GM11168 (cell line): ENCODE data around the gene ADAD2.
"Not testable (repeated sequence)": the region's sequence is repeated elsewhere in the genome, so short reads cannot be mapped to it uniquely, and the experiment has no call there.

Experiments used
- in situ Hi-C: fragments of 300-500 bp; cut with MboI; formaldehyde crosslinking; loops from one replicate; pipeline ENCODE4 v1.12.0; 2022; ENCODE audit warnings: low sequenced_read_pairs; ENCODE audit not compliant: unreplicated experiment

ADAD2 gene

DNA sequence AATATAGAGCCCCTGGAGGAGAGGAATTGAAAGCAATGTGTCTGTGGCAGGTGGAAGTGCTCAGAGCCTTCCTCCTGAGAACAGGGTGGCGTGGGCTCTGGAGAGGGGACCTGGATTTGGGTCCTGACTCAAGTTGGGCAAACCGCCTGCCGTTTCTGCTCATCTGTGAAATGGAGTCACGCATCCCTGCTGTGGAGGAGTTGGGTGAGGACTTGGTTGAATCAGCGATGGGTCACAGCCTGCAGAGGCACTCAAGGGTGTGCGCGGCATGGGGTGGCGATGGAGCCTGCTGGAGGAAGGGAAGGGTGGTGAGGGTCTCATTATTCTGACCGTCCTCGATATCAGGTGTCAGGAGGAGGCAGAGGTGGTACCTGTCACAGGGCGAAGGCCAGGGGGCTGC lies 3.1 kb downstream of the ADAD2 start:
- in situ Hi-C loops = loop anchor here (25.0 kb wide), 1 partner anchor 232 kb away; the partner anchor contains the start of genes NECAB2 and OSGIN1

DNA sequence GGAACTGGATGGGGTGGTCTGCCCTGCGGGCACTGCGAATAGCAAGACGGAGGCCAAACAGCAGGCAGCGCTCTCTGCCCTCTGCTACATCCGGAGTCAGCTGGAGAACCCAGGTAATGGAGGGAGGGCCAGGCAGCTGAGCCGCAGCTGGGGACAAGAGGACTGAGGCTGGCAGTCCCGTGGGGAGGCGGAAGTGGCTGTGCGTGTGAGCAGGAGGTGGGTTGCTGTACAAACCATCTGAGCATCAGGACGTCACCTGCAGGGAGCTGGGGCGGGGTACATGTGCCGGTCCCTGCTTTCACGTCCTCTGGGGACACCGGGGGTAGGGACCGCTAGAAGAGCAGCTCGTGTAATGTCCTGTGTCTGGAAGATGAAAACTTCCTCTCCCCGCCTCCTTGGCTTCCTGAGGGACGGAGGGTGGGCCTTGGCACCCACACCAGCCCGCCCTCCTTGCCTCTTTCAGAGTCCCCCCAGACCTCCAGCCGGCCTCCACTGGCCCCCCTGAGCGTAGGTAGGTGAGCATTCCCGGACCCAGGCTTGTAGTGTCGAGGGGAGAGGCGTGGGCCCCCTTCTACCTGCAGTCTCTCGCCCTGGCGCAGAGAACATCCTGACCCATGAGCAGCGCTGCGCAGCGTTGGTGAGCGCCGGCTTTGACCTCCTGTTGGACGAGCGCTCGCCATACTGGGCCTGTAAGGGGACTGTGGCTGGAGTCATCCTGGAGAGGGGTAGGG lies 3.7 kb downstream of the ADAD2 start:
- in situ Hi-C loops = loop anchor here (25.0 kb wide), 1 partner anchor 232 kb away; the partner anchor contains the start of genes NECAB2 and OSGIN1

DNA sequence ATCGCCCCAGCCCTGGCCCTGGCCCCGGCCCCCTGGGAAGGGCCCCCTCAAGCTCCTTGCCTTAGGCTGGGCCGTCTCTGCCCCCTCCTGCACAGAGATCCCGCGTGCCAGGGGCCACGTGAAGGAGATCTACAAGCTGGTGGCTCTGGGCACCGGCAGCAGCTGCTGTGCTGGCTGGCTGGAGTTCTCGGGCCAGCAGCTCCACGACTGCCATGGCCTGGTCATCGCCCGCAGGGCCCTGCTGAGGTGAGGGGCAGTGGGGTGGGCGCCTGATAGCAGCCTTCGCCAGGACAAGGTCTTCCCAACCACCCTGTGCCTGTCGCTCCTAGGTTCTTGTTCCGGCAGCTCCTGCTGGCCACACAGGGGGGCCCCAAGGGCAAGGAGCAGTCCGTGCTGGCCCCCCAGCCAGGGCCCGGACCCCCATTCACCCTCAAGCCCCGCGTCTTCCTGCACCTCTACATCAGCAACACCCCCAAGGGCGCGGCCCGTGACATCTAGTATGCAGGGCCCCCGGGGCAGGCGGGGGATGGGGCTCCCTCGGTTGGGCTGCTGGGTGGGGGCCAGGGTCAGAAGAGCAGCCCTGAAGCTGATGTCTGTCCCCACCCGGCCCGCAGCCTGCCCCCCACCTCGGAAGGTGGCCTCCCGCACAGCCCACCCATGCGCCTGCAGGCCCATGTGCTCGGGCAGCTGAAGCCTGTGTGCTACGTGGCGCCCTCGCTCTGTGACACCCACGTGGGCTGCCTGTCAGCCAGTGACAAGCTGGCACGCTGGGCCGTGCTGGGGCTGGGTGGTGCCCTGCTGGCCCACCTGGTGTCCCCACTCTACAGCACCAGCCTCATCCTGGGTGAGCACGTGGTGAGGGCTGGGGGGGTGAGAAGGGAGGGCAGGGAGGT lies 4.5 kb downstream of the ADAD2 start:
- in situ Hi-C loops = loop anchor here (25.0 kb wide), 1 partner anchor 233 kb away; the partner anchor contains the start of genes NECAB2 and OSGIN1

DNA sequence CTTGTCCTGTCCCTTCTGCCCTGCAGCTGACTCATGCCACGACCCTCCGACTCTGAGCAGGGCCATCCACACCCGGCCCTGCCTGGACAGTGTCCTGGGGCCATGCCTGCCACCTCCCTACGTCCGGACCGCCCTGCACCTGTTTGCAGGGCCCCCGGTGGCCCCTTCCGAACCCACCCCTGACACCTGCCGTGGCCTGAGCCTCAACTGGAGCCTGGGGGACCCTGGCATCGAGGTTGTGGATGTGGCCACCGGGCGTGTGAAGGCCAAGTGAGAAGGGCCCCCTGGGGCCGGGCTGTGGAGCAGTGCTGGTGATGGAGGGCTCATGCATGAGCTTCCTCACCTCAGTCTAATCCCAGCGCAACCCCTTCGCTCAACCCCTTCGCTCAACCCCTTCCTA lies 5.1 kb downstream of the ADAD2 start:
- in situ Hi-C loops = loop anchor here (25.0 kb wide), 1 partner anchor 234 kb away; the partner anchor contains the start of genes NECAB2 and OSGIN1

DNA sequence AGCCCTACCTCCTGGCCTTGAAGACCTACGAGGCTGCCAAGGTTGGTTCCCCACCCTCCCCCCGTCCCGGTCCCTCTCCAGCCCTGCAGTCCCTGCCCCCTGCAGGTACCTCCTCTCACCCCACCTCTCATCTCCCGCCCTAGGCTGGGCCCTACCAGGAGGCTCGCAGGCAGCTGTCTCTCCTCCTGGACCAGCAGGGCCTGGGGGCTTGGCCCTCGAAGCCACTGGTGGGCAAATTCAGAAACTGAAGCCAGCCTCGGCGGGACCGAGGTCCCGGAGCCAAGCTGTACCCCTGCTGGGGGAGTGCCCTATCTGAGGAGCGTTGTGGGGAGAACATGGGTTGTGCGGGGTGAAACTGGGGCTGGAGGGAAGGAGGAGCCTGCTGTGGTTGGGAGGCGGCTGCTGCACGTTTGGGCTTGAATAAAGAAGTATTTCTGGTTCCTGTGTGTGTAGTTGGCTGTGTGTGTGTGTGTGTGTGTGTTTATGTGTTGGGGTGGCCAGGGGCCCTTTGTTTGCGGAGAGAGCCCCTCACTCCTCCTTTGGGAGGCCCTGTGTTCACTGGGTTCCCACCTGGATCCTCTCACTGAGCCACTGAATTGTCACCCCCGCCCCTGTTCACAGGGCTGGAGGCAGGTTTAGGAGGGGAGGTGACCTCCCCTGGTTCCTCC lies 5.9 kb downstream of the ADAD2 start:
- in situ Hi-C loops = loop anchor here (25.0 kb wide), 1 partner anchor 235 kb away; the partner anchor contains the start of genes NECAB2 and OSGIN1

DNA sequence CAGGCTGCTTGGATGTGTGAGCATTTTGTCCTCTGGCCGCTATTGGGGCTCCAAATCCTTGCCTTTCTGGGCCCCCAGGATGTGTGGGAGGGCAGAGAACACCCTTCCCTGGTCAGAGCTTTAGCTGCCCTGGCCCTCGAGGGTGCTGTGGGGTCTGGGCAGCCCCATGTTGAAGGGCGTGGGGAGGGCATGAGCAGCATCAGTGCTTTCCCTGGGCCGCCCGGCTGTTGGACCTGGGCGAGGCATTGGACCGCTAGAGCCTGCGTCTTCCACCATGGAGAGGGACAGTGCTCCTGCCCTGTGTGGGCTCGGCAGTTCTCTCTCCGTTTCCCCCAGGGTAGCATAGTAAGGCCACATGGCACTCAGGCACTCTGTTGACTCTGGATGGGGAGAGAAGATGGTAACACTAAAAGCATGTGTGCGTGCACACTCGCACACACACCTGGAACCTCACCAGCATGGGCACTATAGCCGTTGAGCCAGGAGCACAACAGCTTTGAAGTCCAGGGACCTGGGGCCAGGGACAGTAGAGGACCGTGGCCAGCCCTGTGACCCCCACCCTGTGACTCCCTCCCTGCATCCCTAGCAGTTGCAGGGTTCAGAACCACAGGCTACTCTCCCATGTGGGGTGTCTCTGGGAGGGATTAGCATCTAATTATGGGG lies 6.6 kb downstream of the ADAD2 start:
- in situ Hi-C loops = loop anchor here (25.0 kb wide), 1 partner anchor 235 kb away; the partner anchor contains the start of genes NECAB2 and OSGIN1

DNA sequence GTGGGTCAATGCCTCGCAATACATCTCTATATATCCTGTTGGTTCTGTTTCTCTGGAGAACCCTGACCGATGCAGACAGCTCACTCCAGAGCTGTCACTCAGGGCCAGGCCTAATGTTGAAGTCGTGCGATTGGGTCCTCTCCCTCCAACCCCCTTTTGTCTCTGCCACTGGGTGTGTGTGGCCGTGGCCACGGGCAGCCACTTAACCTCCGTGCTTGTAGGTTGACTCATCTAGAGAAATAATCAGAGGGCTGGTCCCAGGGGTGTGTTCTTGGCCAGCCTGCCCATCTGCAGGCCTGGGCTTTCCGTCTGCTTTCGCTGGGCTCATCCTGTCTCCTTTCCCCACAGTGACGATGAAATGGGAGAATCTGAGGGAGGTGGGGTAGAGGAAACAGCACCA lies 7.4 kb downstream of the ADAD2 start:
- in situ Hi-C loops = loop anchor here (25.0 kb wide), 1 partner anchor 236 kb away; the partner anchor contains the start of genes NECAB2 and OSGIN1

DNA sequence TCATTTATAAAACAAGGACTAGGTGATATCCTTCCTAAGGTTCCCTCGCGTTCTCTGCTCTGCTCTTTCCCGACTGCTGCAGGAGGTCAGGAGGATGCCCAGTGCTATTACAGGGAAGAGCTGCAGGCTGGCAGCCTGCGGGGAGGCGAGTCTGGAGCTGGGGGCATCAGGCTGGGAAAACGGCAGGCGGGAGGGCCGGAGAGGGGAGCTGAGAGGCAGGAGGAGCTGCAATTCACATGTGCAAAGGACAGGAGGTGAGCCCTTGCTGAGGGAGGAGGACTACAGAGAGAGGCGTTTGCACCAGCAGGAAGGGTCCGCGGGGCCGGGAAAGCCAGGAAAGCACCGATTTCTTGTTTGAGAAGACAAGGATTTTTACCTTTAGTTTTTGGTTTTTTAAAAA lies 8.1 kb downstream of the ADAD2 start:
- in situ Hi-C loops = loop anchor here (25.0 kb wide), 1 partner anchor 237 kb away; the partner anchor contains the start of genes NECAB2 and OSGIN1

DNA sequence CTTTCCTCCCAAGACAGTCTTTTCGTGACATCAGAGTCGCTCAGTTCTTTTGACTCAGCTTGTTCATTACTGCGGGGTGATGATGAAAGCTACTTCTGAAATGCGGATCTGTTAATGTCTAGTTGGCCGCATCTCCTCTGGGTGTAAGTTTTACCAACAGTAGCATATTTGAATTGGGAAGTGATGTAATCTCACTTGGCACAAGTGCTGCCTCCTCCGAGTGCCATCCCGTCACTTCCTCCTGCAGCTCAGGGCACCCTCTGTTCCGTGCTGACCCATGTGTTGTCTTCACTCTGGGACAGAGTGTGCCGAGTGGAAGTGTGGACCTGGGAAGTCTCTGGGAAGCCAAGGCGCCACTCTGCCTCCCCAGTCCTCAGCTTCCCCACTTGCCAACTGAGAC lies 8.9 kb downstream of the ADAD2 start:
- in situ Hi-C loops = loop anchor here (25.0 kb wide), 1 partner anchor 238 kb away; the partner anchor contains the start of genes NECAB2 and OSGIN1

DNA sequence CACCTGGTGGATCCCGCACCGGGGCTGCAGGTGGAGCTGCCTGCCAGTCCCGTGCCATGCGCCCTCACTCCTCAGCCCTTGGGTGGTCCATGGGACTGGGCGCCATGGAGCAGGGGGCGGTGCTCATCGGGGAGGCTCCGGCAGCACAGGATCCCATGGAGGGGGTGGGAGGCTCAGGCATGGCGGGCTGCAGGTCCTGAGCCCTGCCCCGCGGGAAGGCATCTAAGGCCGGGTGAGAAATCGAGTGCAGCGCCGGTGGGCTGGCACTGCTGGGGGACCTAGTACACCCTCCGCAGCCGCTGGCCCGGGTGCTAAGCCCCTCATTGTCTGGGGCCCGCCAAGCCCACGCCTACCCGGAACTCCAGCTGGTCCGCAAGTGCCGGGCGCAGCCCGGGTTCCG lies 13.6 kb downstream of the ADAD2 start:
- in situ Hi-C loops = not testable (repeated sequence)

DNA sequence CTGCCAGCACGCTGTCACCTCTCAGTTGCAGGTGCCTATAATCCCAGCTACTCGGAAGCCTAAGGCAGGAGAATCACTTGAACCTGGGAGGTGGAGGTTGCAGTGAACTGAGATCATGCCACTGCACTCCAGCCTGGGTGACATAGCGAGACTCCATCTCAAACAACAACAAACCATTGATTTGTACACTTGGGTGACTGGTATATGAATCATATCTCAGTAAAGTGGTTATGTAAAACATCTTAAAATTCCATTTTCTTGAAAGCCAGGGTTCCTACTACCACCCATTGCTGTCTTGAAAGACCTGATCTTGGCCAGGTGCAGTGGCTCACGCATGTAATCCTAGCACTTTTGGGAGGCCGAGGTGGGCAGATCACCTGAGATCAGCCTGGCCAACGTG lies 14.2 kb downstream of the ADAD2 start:
- in situ Hi-C loops = not testable (repeated sequence)

DNA sequence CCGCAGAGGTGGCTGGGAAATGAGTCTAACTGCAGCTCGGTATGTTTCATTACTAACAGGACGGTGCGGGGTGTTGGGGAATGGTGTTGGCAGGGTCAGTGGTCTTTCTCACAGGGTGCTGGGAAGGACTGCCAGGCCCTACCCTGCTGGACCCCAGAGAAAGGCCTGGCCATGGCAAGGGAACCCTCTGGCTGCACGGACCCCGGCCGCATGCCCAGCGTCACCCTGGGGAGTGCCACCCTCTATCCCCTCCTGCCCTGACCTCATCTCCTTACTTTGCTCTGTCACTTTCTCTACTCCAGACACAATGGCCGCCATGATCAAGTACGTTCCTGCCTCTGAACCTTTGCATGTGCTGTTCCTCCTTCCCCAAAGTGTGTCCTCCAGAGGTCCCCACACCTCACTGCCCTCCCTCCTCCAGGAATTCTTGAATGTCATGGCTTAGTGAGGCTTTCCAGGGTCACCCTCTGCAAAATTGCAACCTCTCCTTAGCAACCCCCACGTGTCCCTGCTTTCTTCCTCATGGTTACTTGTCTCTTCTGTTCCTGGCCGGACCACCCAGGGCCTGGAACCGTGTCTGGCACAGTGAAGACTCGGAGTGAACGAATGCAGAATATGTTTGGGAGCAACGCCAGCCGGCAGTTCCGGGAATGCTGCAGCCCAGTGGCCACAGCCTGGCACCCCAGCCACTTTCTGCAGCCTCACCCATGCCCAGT lies 15.2 kb downstream of the ADAD2 start:
- in situ Hi-C loops = no loop called here

DNA sequence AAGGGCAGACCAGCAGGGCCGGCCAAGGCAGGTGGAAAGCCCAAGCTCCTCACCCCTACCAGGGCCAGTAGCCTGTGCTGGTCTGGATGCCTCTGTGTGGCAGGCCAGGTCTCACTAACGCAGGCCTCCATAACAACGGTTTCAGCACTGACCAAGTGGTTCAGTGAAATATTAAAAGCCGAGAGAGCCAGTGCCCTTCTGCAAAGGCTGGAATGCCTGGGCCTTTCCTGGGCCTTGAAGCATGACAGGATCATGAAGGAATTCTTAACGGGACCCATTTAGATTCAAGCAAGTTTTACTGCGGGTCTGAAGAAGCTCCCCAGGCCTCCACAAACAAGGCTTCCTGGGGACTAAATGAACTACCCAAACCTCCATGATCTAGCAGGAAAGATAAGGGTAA lies 16.3 kb downstream of the ADAD2 start:
- in situ Hi-C loops = no loop called here

DNA sequence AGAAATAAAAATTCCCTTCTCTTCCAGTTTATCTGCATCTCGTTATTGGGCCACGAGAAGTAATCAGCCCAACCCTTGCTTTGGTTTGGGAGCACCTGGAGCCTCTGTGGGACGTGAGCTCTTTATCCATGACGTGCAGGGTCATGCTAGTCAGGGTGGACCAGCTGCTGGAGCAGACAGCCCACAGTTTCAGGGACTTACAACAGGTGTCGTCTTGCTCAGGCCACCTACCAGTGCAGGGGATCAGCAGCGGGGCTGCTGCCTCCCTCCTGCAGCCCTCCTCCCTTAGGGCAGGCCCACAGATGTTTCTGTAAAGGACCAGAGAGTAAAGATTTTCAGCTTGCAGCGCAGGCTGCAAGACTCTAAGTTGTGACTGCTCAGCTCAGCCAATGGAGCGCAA lies 16.9 kb downstream of the ADAD2 start:
- in situ Hi-C loops = no loop called here

DNA sequence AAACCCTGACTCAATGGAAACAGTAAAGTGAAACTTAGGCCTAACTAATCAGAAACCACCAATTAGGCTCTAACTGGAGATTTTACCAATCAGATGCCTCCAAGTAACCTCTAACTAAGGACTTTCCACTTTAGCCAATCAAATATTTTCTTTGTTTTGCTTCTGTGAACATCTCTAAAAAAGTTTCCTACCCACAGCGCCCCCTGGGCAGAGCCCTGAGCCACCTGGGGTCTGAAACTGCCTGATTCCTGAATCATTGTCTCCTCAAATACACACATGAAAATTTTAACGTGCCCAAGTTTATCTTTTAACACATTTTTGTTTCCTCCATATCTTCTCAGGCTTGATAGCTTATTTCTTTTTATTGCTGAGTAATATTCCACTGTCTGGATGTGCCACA lies 19.0 kb downstream of the ADAD2 start:
- in situ Hi-C loops = no loop called here

DNA sequence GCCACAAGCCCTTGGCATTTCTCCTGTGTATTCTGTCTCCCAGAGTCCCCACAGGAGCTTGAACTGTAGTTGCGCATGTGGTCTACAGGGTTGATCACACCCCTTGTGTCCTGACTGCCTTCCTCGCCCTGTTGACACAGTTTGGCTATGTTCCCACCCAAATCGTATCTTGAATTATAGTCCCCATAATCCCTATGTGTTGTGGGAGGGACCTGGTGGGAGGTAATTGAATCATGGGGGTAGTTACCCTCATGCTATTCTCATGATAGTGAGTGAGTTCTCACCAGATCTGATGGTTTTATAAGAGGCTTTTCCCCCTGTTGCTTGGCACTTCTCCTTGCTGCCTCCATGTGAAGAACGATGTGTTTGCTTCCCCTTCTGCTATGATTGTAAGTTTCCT lies 21.2 kb downstream of the ADAD2 start:
- in situ Hi-C loops = no loop called here

DNA sequence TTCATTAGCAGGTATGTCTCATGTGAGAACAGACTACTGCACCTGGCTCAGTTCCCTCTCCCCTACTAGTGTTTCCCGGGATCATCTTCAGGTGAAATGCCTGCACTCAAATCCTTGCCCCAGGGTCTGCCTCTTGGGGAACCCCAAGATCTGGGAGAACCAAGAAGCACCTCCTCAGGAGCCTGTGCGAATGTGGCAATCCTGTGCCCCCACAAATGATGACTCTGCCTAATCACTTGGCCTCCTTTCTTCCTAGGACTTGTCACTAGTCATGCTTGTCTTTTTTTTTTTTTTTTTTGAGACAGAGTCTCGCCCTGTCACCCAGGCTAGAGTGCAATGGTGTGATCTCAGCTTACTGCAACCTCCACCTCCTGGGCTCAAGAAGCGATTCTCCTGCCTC lies 21.7 kb downstream of the ADAD2 start:
- in situ Hi-C loops = no loop called here

DNA sequence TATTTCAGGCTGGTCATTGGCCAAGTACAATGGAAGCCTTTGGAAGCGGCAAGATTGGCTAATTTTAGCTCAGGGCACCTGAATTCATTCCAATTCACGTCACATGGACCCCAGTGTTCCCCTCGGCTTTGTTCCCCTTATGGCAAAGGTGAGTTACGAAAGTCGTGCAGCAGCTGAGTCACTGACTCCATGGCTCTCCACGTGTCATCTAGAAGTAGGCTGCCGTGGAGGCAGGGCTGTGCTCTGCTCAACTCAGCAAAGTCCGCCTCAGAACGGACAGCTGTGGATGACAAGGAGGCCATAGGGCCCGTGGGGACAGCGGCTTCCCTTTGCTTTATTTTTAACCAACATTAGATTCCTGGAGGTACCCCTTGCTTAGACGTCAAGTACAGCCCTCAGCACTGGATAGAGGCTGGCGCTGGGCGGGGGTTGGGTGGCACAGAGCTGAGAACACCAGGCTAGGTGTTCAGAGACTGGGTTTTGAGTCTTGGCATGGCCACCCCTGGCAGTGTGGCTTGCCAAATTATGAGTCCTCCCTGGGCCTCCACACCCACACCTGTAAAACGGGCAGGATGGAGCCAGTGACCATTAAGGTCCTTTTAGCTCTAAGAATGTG lies 23.6 kb downstream of the ADAD2 start:
- in situ Hi-C loops = no loop called here

DNA sequence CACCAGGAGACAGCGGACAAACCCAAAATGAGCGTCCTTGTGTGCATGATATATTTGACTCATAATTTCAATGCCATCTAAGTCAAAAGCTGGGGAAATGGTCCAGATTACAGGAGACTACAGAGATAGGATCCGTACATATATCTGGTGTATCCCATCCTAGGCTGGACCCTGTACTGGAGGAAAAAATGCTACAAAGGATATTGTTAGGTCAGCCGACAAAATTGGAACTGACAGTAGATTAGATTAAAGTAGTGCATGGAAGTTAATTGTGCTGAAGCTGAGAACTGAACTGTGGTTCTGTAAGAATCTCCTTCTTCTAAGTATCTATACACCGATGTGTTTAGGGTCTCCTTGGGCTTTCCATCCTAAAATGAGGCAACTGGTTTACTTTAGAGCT lies 24.6 kb downstream of the ADAD2 start:
- in situ Hi-C loops = no loop called here
